CD4-positive, alpha-beta T cell treated with Interleukin-10 for 1 hour (primary cell): ENCODE measurements around the gene TP53I13.
"Not testable (repeated sequence)": the region's sequence is repeated elsewhere in the genome, so short reads cannot be mapped to it uniquely, and the experiment has no call there.

ENCODE experiments used
- DNase-seq: peaks from one replicate; pipeline ENCODE4 v3.0.0-alpha.2; 2020

The TP53I13 gene

GRCh38 chr17:29568331-29569244 is at the start of gene TP53I13:
TP53I13 (plus strand) TSS chr17:29568701; CDS start chr17:29568759, 58 bp downstream.
- peak; percentile 93 for DNase-seq

- DNase-seq = no peak
Measured at GRCh38 chr17:29524692-29525091, 43.8 kb upstream of the TP53I13 start.

GRCh38 chr17:29526322-29526721 is 42.2 kb upstream of the TP53I13 start:
- no peak for DNase-seq

GRCh38 chr17:29533976-29534375 is 34.5 kb upstream of the TP53I13 start:
- DNase-seq = no peak

- DNase-seq = no peak
Measured at GRCh38 chr17:29544066-29544465, 24.4 kb upstream of the TP53I13 start.

GRCh38 chr17:29546085-29546484 is 22.4 kb upstream of the TP53I13 start:
- no peak for DNase-seq

GRCh38 chr17:29546830-29547229 is 21.7 kb upstream of the TP53I13 start:
- no peak for DNase-seq

- DNase-seq = no peak
Measured at GRCh38 chr17:29549177-29549923, 19.2 kb upstream of the TP53I13 start.

GRCh38 chr17:29555840-29556239 is 12.7 kb upstream of the TP53I13 start:
- DNase-seq = no peak

- no peak for DNase-seq
Measured at GRCh38 chr17:29557085-29557738, 11.3 kb upstream of the TP53I13 start.

GRCh38 chr17:29557739-29558116 is 10.8 kb upstream of the TP53I13 start:
- no peak for DNase-seq

- not testable (repeated sequence) for DNase-seq
Measured at GRCh38 chr17:29558139-29558538, 10.4 kb upstream of the TP53I13 start.

GRCh38 chr17:29559640-29560039 is 8.9 kb upstream of the TP53I13 start:
- DNase-seq = no peak

- DNase-seq = no peak
Measured at GRCh38 chr17:29560316-29560715, 8.2 kb upstream of the TP53I13 start.

GRCh38 chr17:29561554-29562517 is 6.7 kb upstream of the TP53I13 start:
- peak; percentile 24 for DNase-seq

- no peak for DNase-seq
Measured at GRCh38 chr17:29562615-29563014, 5.9 kb upstream of the TP53I13 start.

GRCh38 chr17:29563816-29564215 is 4.7 kb upstream of the TP53I13 start:
- DNase-seq = no peak

GRCh38 chr17:29565643-29566472 is 2.6 kb upstream of the TP53I13 start:
- DNase-seq = peak; percentile 63

GRCh38 chr17:29566473-29567303 is 1.8 kb upstream of the TP53I13 start, which contains the start of gene ABHD15:
ABHD15 (minus strand) TSS chr17:29567037; CDS start chr17:29566966, 71 bp downstream.
- peak; percentile 57 for DNase-seq

GRCh38 chr17:29567304-29567553 is 1.3 kb upstream of the TP53I13 start:
- no peak for DNase-seq
